ENCODE results near the gene TAS2R7. TPM values are rescaled to one million over a fixed set of nuclear protein-coding genes. Genes with fewer than 3 reads are reported as not detected.
A peak's percentile ranks its signal among the peaks of the same experiment; 100 is the strongest.

Gene TAS2R7
- not detected in 2 replicates for total RNA-seq (2021)
- long read RNA-seq: 0 reads

- no peaks in the 10 kb centered on the region for H3K36me3 Mint-ChIP-seq (ENCODE audit: insufficient read depth in 1 of 3, low read depth in 3 of 3)
- Histone ChIP-seq H3K27me3 (ENCODE audit: insufficient read depth, low read length) (no peaks in the 10 kb centered on the region), H2BK20ac (ENCODE audit: low read depth, low read length, poor library complexity, severe bottlenecking) (no peak within 1 kb of the TSS), H3K23ac (ENCODE audit: insufficient read length, low read depth, low read length) (no peak within 1 kb of the TSS), H4K20me1 (ENCODE audit: control insufficient read depth, insufficient read depth, insufficient read length) (no peaks in the 10 kb centered on the region), H2BK15ac (ENCODE audit: low read depth, low read length) (no peak within 1 kb of the TSS), H3K9me3 (ENCODE audit: control insufficient read depth, low read depth, low read length) (no peaks in the 10 kb centered on the region), H2AK5ac (ENCODE audit: insufficient read length, low read length) (no peak within 1 kb of the TSS), H2BK12ac (ENCODE audit: insufficient read length, low read depth, low read length) (no peak within 1 kb of the TSS), H2AFZ (ENCODE audit: low read length) (no peak within 1 kb of the TSS), H3K79me2 (ENCODE audit: insufficient read depth, low read length) (no peaks in the 10 kb centered on the region), H3K23me2 (ENCODE audit: insufficient read length, low read depth, low read length, poor library complexity, severe bottlenecking) (no peaks in the 10 kb centered on the region), H3K9ac (ENCODE audit: extremely low read depth, insufficient read length, low read length) (no peak within 1 kb of the TSS), H3K4me2 (ENCODE audit: insufficient read depth, insufficient read length, low read length) (peak within 1 kb of the TSS; percentile 2), H4K5ac (ENCODE audit: insufficient read length, low read depth, low read length) (no peak within 1 kb of the TSS), H3K14ac (ENCODE audit: insufficient read depth, low read length) (no peak within 1 kb of the TSS), H4K8ac (replicated peaks; ENCODE audit: insufficient read length, low read depth, low read length) (no peak within 1 kb of the TSS), H3K4me1 (ENCODE audit: insufficient read depth, low read length) (no peaks in the 10 kb centered on the region; the same call in 1 of the 2 replicates), H3T11ph (ENCODE audit: low read length) (no peak within 1 kb of the TSS), H2BK5ac (ENCODE audit: insufficient read length, low read length) (no peak within 1 kb of the TSS), H3K56ac (ENCODE audit: insufficient read length, low read depth, low read length) (no peak within 1 kb of the TSS), H4K91ac (ENCODE audit: insufficient read length, low read depth, low read length) (no peak within 1 kb of the TSS), H3K79me1 (ENCODE audit: insufficient read depth, low read depth, low read length, poor library complexity, severe bottlenecking) (no peaks in the 10 kb centered on the region), H2BK120ac (ENCODE audit: low read depth, low read length, poor library complexity, severe bottlenecking) (no peak within 1 kb of the TSS), H3K4ac (ENCODE audit: low read depth, low read length) (no peak within 1 kb of the TSS), H3K18ac (ENCODE audit: insufficient read length, low read depth, low read length) (no peak within 1 kb of the TSS), H3K27ac (ENCODE audit: insufficient read length, low read depth, low read length) (no peak within 1 kb of the TSS)
- peaks cover 13 to 20% of the 10 kb centered on the region in 2 experiments for H3K4me1 Mint-ChIP-seq
- no peak for DNase-seq
- no peaks in the 10 kb centered on the region for H3K9me3 Mint-ChIP-seq
- H3K27ac Mint-ChIP-seq: peak within 1 kb of the TSS; percentile 1 to 40 (median 11); a peak in 5 of 7 replicates
- TF ChIP-seq CTCF (conservative IDR thresholded peaks at IDR 0.05): no peak
- H3K27me3 Mint-ChIP-seq (ENCODE audit: low read depth): no peaks in the 10 kb centered on the region
- WGBS (ENCODE audit: extremely low coverage, insufficient read length, low lambda C conversion rate): no CpG with 5 or more reads among the region's 4 CpGs
- H3K4me3 Mint-ChIP-seq: peak within 1 kb of the TSS in 1 of 2 experiments; percentile 16; a peak in 1 of 5 replicates
These were observed at the start of gene TAS2R7 for GRCh38 chr12:10802587-10802986. Gene TAS2R7, minus strand, starts transcription at chr12:10802627. Its CDS starts 57 bp downstream, at chr12:10802570.

All from H9 (cell line).